K562 (cell line): ENCODE measurements around the gene MYOG. TPM values are rescaled to one million over a fixed set of nuclear protein-coding genes. Genes with fewer than 3 reads are reported as not detected.

Experiments used
- ATAC-seq: fragments of 200-7000 bp; cut with Tn5 transposase; 3 replicates; pipeline ENCODE4 v1.9.1; 2020; ENCODE audit warnings: moderate library complexity
- BruUV-seq: library from RNA; stranded (reverse); fragments of 400-500 nt; replicated peaks from 2 replicates; lab custom pipeline; 2021; lab: Mats Ljungman, UMichigan
- CTCF ChIA-PET: fragments of 300-600 bp; formaldehyde crosslinking; extraction: SDS; loops from one replicate; lab custom pipeline; 2021; ENCODE audit warnings: low intra/inter-chr PET ratio; lab: Yijun Ruan, JAX
- POLR2A ChIA-PET: fragments of 300-600, 350-650 bp; sonication (Branson Sonifier 250); formaldehyde crosslinking; extraction: SDS; loops from one replicate; lab custom pipeline; 2021; ENCODE audit warnings: antibody characterized with exemption, inconsistent platforms; lab: Yijun Ruan, JAX
- DNase-seq, 4 experiments: peaks; one replicate each; pipeline versions ENCODE4 v3.0.0 to v3.0.0-alpha.2; 2011 to 2018; ENCODE audit warnings: low spot score in 3 of 4, mixed read lengths in 3 of 4; ENCODE audit errors: extremely low read depth in 1 of 4
- FAIRE-seq: peaks from 2 replicates; lab custom pipeline; 2011; peaks lifted over from hg19 to GRCh38; lab: Jason Lieb, UNC
- H2AFZ ChIP-seq: 2 replicates; pipeline ENCODE4 v1.6.0; 2011; ENCODE audit warnings: low read depth, low read length, control low read depth, inconsistent platforms
- H3K27ac ChIP-seq: fragments of 200-600 bp; 3 replicates; pipeline ENCODE4 v1.8.0; 2011; ENCODE audit warnings: low read depth, mild to moderate bottlenecking, control low read depth, inconsistent platforms, low read length, moderate library complexity, mixed read lengths; ENCODE audit errors: extremely low read depth
- H3K27me3 ChIP-seq, 2 experiments: fragments of 300-600 bp in 1 of 2; 2 replicates in 1 of 2; 3 replicates in 1 of 2; pipeline versions ENCODE4 v1.6.0 to v1.8.0; 2011; ENCODE audit warnings: inconsistent platforms in 2 of 2, low read length in 2 of 2, mild to moderate bottlenecking in 1 of 2, mixed read lengths in 1 of 2, moderate library complexity in 1 of 2; ENCODE audit not compliant: control insufficient read depth in 2 of 2, insufficient read depth in 2 of 2
- H3K36me3 ChIP-seq: fragments of 300-600 bp; 3 replicates; pipeline ENCODE4 v1.8.0; 2011; ENCODE audit warnings: mild to moderate bottlenecking, low read length, inconsistent platforms; ENCODE audit not compliant: control insufficient read depth, insufficient read depth
- H3K4me1 ChIP-seq, 2 experiments: fragments of 200-600 bp in 1 of 2; replicated peaks in 1 of 2; 2 replicates in 1 of 2; 3 replicates in 1 of 2; pipeline versions ENCODE4 v1.5.1 to v1.8.0; 2011; ENCODE audit warnings: inconsistent platforms in 2 of 2, low read length in 2 of 2, mild to moderate bottlenecking in 1 of 2, mixed read lengths in 1 of 2, moderate library complexity in 1 of 2; ENCODE audit not compliant: control insufficient read depth in 2 of 2, insufficient read depth in 2 of 2
- H3K4me2 ChIP-seq: 2 replicates; pipeline ENCODE4 v1.6.1; 2011; ENCODE audit warnings: low read length, control low read depth, inconsistent platforms, mixed read lengths; ENCODE audit not compliant: insufficient read depth
- H3K4me3 ChIP-seq: fragments of 200-600 bp; sonication (generic), shearing (Covaris generic); 2 replicates; pipeline ENCODE4 v1.5.1; 2016; ENCODE audit warnings: control low read depth, inconsistent platforms
- H3K79me2 ChIP-seq: fragments of 200-600 bp; 3 replicates; pipeline ENCODE4 v1.8.0; 2011; ENCODE audit warnings: low read length, inconsistent platforms; ENCODE audit not compliant: control insufficient read depth, insufficient read depth
- H3K9ac ChIP-seq, 2 experiments: 2 replicates each; pipeline versions ENCODE4 v1.6.0 to v1.6.1; 2011; ENCODE audit warnings: low read depth in 2 of 2, low read length in 2 of 2, control low read depth in 1 of 2, inconsistent platforms in 1 of 2, mild to moderate bottlenecking in 1 of 2, mixed read lengths in 1 of 2; ENCODE audit not compliant: insufficient read depth in 1 of 2
- H3K9me1 ChIP-seq: one replicate; pipeline ENCODE4 v1.6.0; 2011; ENCODE audit warnings: inconsistent platforms, mild to moderate bottlenecking, low read length, moderate library complexity; ENCODE audit not compliant: control insufficient read depth, insufficient read depth
- H3K9me3 ChIP-seq: replicated peaks from 2 replicates; pipeline ENCODE4 v1.5.1; 2011; ENCODE audit warnings: low read depth, low read length, inconsistent platforms; ENCODE audit not compliant: control insufficient read depth, insufficient read depth
- H4K20me1 ChIP-seq: replicated peaks from 2 replicates; pipeline ENCODE4 v1.6.1; 2011; ENCODE audit warnings: low read length, inconsistent platforms, mixed read lengths; ENCODE audit not compliant: control insufficient read depth, insufficient read depth
- DLX4 ChIP-seq: fragments of 250-450 bp; sonication (Bioruptor Pico); IDR thresholded peaks from 2 replicates; pipeline ENCODE4 v1.6.1; 2021; ENCODE audit warnings: mild to moderate bottlenecking
- NFATC3 ChIP-seq: fragments of 450-650 bp; IDR thresholded peaks from 2 replicates; pipeline ENCODE4 v1.6.1; 2017; ENCODE audit warnings: mild to moderate bottlenecking
- TSHZ1 ChIP-seq: fragments of 250-450 bp; sonication (Bioruptor Pico); IDR thresholded peaks from 2 replicates; pipeline ENCODE4 v1.4.0; 2020; ENCODE audit warnings: mild to moderate bottlenecking, moderate library complexity
- XRCC3 ChIP-seq: fragments of 450-650 bp; IDR thresholded peaks from 2 replicates; pipeline ENCODE4 v1.6.1; 2017; ENCODE audit warnings: mild to moderate bottlenecking, moderate library complexity
- ZFP36 ChIP-seq: fragments of 150-350 bp; IDR thresholded peaks from 2 replicates; pipeline ENCODE4 v1.6.1; 2018; ENCODE audit warnings: low read length, low read depth; ENCODE audit not compliant: partially characterized antibody
- WGBS: fragments of 100-300 bp; shearing (Covaris generic); methylation state at CpG from one replicate; pipeline ENCODE4 v1.1.6; 2016; ENCODE audit warnings: low coverage, mixed read lengths; ENCODE audit not compliant: insufficient coverage; ENCODE audit errors: missing lambda C conversion rate; 5-methylcytosine and 5-hydroxymethylcytosine counted together
- in situ Hi-C: fragments of 300-500 bp; cut with MboI; formaldehyde crosslinking; loops from 4 replicates; pipeline ENCODE4 v1.15.0; 2018; ENCODE audit warnings: inconsistent platforms, mixed read lengths
- intact Hi-C: fragments of 100-400 bp; cut with micrococcal nuclease; formaldehyde crosslinking; loops from 2 replicates; pipeline ENCODE4 v1.14.2; 2022
- polyA plus RNA-seq, 8 experiments: library from polyadenylated mRNA; depleted of rRNA in 4 of 8; stranded (reverse) in 5 of 8; unstranded in 3 of 8; fragments of >200 nt; fragmentation: Nextera tagmentation in 2 of 8; fragmentation: Illumina TruSeq in 1 of 8; extraction: Ambion mirVana in 2 of 8; extraction: Trizol in 1 of 8; gene quantifications; 2 replicates each; pipeline versions ENCODE4 v1.2.1 to v1.2.3, GENCODE V29; 2011 to 2014; ENCODE audit warnings: inconsistent platforms in 1 of 8, missing spikeins in 1 of 8
- total RNA-seq, 7 experiments: library from RNA; depleted of rRNA in 6 of 7; stranded (reverse); fragments of >200 nt in 6 of 7; fragmentation: Illumina TruSeq in 2 of 7; extraction: Trizol in 2 of 7; gene quantifications; 2 replicates each; pipeline versions ENCODE4 v1.2.1 to v1.2.3, GENCODE V29; 2011 to 2021; ENCODE audit warnings: low replicate concordance in 1 of 7

MYOG gene
- total and polyA plus RNA-seq, 9 of the 15 experiments (the other 6 are each of a cell fraction or from before 2014, with no cell fraction given): not detected

- in situ Hi-C loops (no loop called here), intact Hi-C loops (no loop called here)
- BruUV-seq: no TSS peak
- Histone ChIP-seq H4K20me1 (peaks cover 20% of the 10 kb centered on the region), H3K9me3 (no peaks in the 10 kb centered on the region), H3K9me1 (no peaks in the 10 kb centered on the region), H3K79me2 (no peaks in the 10 kb centered on the region), H3K4me2 (no peak overlapping the region), H3K36me3 (no peaks in the 10 kb centered on the region), H3K4me1 (peaks cover 0 to 16% of the 10 kb centered on the region in 2 experiments; a peak in 2 of 5 replicates), H3K27me3 (peaks cover 5 to 76% of the 10 kb centered on the region in 2 experiments; a peak in 4 of 5 replicates), H3K9ac (no peak overlapping the region), H3K27ac (no peak overlapping the region), H2AFZ (no peak overlapping the region), H3K4me3 (no peak overlapping the region)
- POLR2A ChIA-PET: interaction anchor here (0.6 to 1.5 kb wide), 3 partner anchors 10 to 121 kb away, joined by 3 to 4 read pairs (median 3); no protein-coding TSS in a partner anchor
- no peak for TF ChIP-seq ZFP36
- TF ChIP-seq TSHZ1 (CRISPR knock-in tag): no peak
- no peak for TF ChIP-seq DLX4 (CRISPR knock-in tag)
- no peak for TF ChIP-seq XRCC3
- TF ChIP-seq NFATC3: no peak
- DNase-seq (no peak), FAIRE-seq (no peak), ATAC-seq (no peak)
- 1% methylated on average over 29 of the region's 29 CpGs for WGBS
- CTCF ChIA-PET: no interaction called here
Measured at GRCh38 chr1:203128716-203129500, 43.1 kb upstream of the MYOG start.
